ENCODE data around the gene NOTCH3. TPM values are rescaled to one million over a fixed set of nuclear protein-coding genes. Genes with fewer than 3 reads are reported as not detected.

Gene NOTCH3
- total and polyA plus RNA-seq, 2 donors (not counting 1 experiment from before 2014, with no cell fraction given) = 26.4 to 42.6 TPM

DNA sequence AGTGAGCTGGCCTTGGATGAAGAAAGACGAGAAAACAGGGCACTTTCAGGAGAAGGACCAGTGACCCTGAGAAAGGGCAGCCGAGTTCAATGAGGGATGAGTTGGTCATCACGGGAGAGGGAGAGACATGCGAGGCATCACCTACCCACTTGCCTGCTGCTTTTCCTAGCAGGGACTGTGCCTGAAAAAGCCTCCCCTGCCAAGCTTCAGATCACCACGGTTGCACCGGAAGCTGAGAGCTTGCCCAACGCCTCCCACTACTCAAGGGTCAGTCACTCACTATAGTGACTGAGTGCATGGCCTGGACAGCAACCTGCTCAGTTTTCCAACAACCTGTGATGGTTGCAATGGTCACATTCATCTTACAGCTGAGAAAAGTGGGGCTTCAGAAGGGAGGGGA lies 44.0 kb upstream of the NOTCH3 start:
- TF ChIP-seq EZH2 (IDR thresholded peaks at IDR 0.05; ENCODE audit: low read length, missing control alignments) = no peak
- TF ChIP-seq, protein P1, sequence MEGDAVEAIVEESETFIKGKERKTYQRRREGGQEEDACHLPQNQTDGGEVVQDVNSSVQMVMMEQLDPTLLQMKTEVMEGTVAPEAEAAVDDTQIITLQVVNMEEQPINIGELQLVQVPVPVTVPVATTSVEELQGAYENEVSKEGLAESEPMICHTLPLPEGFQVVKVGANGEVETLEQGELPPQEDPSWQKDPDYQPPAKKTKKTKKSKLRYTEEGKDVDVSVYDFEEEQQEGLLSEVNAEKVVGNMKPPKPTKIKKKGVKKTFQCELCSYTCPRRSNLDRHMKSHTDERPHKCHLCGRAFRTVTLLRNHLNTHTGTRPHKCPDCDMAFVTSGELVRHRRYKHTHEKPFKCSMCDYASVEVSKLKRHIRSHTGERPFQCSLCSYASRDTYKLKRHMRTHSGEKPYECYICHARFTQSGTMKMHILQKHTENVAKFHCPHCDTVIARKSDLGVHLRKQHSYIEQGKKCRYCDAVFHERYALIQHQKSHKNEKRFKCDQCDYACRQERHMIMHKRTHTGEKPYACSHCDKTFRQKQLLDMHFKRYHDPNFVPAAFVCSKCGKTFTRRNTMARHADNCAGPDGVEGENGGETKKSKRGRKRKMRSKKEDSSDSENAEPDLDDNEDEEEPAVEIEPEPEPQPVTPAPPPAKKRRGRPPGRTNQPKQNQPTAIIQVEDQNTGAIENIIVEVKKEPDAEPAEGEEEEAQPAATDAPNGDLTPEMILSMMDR (conservative IDR thresholded peaks at IDR 0.05 in 1 of 2, IDR thresholded peaks at IDR 0.05 in 1 of 2; ENCODE audit: low read depth in 1 of 2, low read length in 2 of 2) = no peak
- no peak overlapping the region for H3K4me2 ChIP-seq (ENCODE audit: extremely low read depth, insufficient read depth, low read length)
- H3K27me3 ChIP-seq (ENCODE audit: control insufficient read depth, insufficient read depth, low read length) = no peaks in the 10 kb centered on the region
- no peak overlapping the region for H3K4me3 ChIP-seq (replicated peaks in 1 of 4; ENCODE audit: control extremely low read depth in 1 of 4, insufficient read depth in 1 of 4, low read depth in 3 of 4, low read length in 4 of 4)
- H3K9me3 ChIP-seq (ENCODE audit: control insufficient read depth, insufficient read depth, low read depth, low read length) = no peaks in the 10 kb centered on the region
- peaks cover 18% of the 10 kb centered on the region for H3K79me2 ChIP-seq (ENCODE audit: control insufficient read depth, insufficient read depth, low read length)
- H3K27ac ChIP-seq (ENCODE audit: insufficient read depth, low read length) = no peak overlapping the region
- peaks cover 36% of the 10 kb centered on the region for H3K4me1 ChIP-seq (ENCODE audit: control insufficient read depth, extremely low read depth, insufficient read depth, low read length)
- peaks cover 38% of the 10 kb centered on the region for H3K36me3 ChIP-seq (ENCODE audit: control insufficient read depth, insufficient read depth, low read length)
- no peak for DNase-seq (ENCODE audit: low read depth in 2 of 2)
- H3K9ac ChIP-seq (ENCODE audit: insufficient read depth, low read length) = no peak overlapping the region
- H4K20me1 ChIP-seq (ENCODE audit: control insufficient read depth, extremely low read depth, insufficient read depth, low read length) = no peaks in the 10 kb centered on the region
- no peak overlapping the region for H2AFZ ChIP-seq (ENCODE audit: low read length)

GRCh38 chr19:15244106-15244803 lies 43.5 kb upstream of the NOTCH3 start:
- H3K4me1 ChIP-seq (ENCODE audit: control insufficient read depth, extremely low read depth, insufficient read depth, low read length) = peaks cover 31% of the 10 kb centered on the region
- H3K79me2 ChIP-seq (ENCODE audit: control insufficient read depth, insufficient read depth, low read length) = peaks cover 16% of the 10 kb centered on the region
- no peaks in the 10 kb centered on the region for H4K20me1 ChIP-seq (ENCODE audit: control insufficient read depth, extremely low read depth, insufficient read depth, low read length)
- no peak for TF ChIP-seq EZH2 (IDR thresholded peaks at IDR 0.05; ENCODE audit: low read length, missing control alignments)
- TF ChIP-seq, protein P1 (conservative IDR thresholded peaks at IDR 0.05 in 1 of 2, IDR thresholded peaks at IDR 0.05 in 1 of 2; ENCODE audit: low read depth in 1 of 2, low read length in 2 of 2) = no peak
- no peak overlapping the region for H2AFZ ChIP-seq (ENCODE audit: low read length)
- no peak overlapping the region for H3K9ac ChIP-seq (ENCODE audit: insufficient read depth, low read length)
- DNase-seq (ENCODE audit: low read depth in 2 of 2) = no peak
- H3K27ac ChIP-seq (ENCODE audit: insufficient read depth, low read length) = no peak overlapping the region
- H3K4me3 ChIP-seq (replicated peaks in 1 of 4; ENCODE audit: control extremely low read depth in 1 of 4, insufficient read depth in 1 of 4, low read depth in 3 of 4, low read length in 4 of 4) = no peak overlapping the region
- no peaks in the 10 kb centered on the region for H3K9me3 ChIP-seq (ENCODE audit: control insufficient read depth, insufficient read depth, low read depth, low read length)
- H3K27me3 ChIP-seq (ENCODE audit: control insufficient read depth, insufficient read depth, low read length) = no peaks in the 10 kb centered on the region
- peaks cover 40% of the 10 kb centered on the region for H3K36me3 ChIP-seq (ENCODE audit: control insufficient read depth, insufficient read depth, low read length)
- H3K4me2 ChIP-seq (ENCODE audit: extremely low read depth, insufficient read depth, low read length) = no peak overlapping the region

DNA sequence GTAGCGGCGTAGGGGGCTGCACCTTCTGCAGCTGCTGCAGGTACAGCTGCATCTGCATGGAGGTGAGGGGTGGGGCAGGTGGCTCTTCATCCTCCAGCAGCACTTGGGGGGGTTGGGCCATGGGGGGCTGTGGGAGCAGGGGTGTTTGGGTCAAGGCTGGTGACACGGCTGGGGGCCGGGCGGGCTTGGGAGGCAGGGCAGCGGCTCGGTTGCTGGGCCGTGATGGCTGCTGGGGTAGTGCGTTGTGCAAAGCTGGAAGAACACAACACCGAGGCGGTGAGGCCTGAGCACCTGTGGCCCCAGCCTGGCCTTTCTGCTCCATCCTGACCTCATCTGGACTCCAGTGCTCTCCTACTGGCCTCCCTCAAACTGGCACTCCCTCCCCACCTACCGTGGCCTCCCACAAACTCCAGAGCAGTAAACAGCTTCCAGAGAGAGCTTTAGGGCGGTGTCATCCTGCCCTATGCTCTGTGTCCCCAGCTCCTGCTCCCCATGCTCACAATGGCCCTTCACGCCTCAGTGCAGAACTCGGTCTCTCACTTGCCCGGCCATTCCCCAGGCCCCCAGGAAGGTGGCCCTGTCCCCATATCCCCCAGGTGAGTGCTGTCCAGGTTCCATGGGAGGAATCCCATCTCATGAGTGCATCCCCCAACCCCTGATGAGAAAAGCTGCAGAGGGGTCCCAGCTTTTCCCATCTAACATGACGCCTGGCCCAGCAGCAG lies 42.6 kb upstream of the NOTCH3 start:
- H4K20me1 ChIP-seq (ENCODE audit: control insufficient read depth, extremely low read depth, insufficient read depth, low read length) = no peaks in the 10 kb centered on the region
- H3K4me2 ChIP-seq (ENCODE audit: extremely low read depth, insufficient read depth, low read length) = no peak overlapping the region
- peaks cover 42% of the 10 kb centered on the region for H3K36me3 ChIP-seq (ENCODE audit: control insufficient read depth, insufficient read depth, low read length)
- H3K79me2 ChIP-seq (ENCODE audit: control insufficient read depth, insufficient read depth, low read length) = peaks cover 16% of the 10 kb centered on the region
- no peaks in the 10 kb centered on the region for H3K9me3 ChIP-seq (ENCODE audit: control insufficient read depth, insufficient read depth, low read depth, low read length)
- TF ChIP-seq, protein P1 (conservative IDR thresholded peaks at IDR 0.05 in 1 of 2, IDR thresholded peaks at IDR 0.05 in 1 of 2; ENCODE audit: low read depth in 1 of 2, low read length in 2 of 2) = no peak
- TF ChIP-seq EZH2 (IDR thresholded peaks at IDR 0.05; ENCODE audit: low read length, missing control alignments) = no peak
- peaks cover 22% of the 10 kb centered on the region for H3K4me1 ChIP-seq (ENCODE audit: control insufficient read depth, extremely low read depth, insufficient read depth, low read length)
- no peaks in the 10 kb centered on the region for H3K27me3 ChIP-seq (ENCODE audit: control insufficient read depth, insufficient read depth, low read length)
- H3K9ac ChIP-seq (ENCODE audit: insufficient read depth, low read length) = no peak overlapping the region
- no peak overlapping the region for H3K27ac ChIP-seq (ENCODE audit: insufficient read depth, low read length)
- H2AFZ ChIP-seq (ENCODE audit: low read length) = no peak overlapping the region
- DNase-seq (ENCODE audit: low read depth in 2 of 2) = no peak
- H3K4me3 ChIP-seq (replicated peaks in 1 of 4; ENCODE audit: control extremely low read depth in 1 of 4, insufficient read depth in 1 of 4, low read depth in 3 of 4, low read length in 4 of 4) = no peak overlapping the region
